HG02973 (cell line): Measurements from ENCODE around the gene XCR1.
"Not testable (repeated sequence)": the region's sequence is repeated elsewhere in the genome, so short reads cannot be mapped to it uniquely, and the experiment has no call there.

ENCODE experiments used
- ATAC-seq: cut with Tn5 transposase; IDR thresholded peaks from one replicate; pipeline ENCODE4 v1.9.1; 2021; ENCODE audit warnings: moderate library complexity; ENCODE audit not compliant: unreplicated experiment

The XCR1 gene, protein sequence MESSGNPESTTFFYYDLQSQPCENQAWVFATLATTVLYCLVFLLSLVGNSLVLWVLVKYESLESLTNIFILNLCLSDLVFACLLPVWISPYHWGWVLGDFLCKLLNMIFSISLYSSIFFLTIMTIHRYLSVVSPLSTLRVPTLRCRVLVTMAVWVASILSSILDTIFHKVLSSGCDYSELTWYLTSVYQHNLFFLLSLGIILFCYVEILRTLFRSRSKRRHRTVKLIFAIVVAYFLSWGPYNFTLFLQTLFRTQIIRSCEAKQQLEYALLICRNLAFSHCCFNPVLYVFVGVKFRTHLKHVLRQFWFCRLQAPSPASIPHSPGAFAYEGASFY

GRCh38 chr3:46027021-46027705, at the start of gene XCR1:
TSS of gene XCR1 (minus strand) at chr3:46027483. CDS start at chr3:46021947, 5,536 bp downstream.
- ATAC-seq = no peak

GRCh38 chr3:46076606-46077005, 49.3 kb upstream of the XCR1 start:
- ATAC-seq = no peak

DNA sequence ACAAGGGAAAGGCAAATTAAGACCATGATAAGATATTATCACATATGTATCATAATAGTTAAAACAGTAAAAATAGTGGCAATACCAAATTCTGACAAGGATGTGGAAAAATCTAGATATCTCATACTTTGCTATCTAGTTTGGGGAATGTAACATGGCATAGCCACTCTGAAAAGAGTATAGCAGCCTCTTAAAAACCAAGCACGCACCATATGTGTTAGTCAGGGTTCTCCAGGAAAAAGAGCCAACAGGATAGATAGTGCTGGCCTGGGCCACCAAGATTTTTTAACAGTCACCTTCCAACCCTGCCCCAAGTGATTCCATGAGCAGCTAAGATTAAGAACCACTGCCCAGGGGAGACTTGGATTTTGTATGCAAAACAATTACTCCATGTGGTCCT, 48.5 kb upstream of the XCR1 start:
- no peak for ATAC-seq

GRCh38 chr3:46071222-46071858, 44.1 kb upstream of the XCR1 start:
- ATAC-seq = no peak

DNA sequence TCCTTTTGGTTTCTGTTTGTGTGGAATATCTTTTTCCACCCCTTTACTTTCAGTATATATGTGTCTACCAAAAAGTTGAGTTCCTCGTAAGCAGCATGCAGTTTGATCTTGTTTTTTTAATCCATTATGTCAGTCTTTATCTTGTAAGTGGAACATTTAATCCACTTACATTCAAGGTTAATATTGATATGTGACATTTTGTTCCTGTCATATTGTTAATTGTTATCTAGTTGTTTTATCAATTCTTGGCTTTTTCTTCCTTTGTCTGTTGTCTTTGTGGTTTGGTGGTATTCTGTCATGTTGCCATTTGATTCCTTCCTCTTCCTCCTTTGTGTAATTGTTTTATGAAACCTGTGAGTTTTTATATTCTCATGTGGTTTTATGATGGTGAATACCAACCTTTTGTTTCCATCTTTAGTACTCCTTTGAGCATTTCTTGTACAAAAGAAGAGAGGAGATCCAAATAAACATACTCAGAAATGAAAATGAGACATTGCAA, 43.4 kb upstream of the XCR1 start:
- no peak for ATAC-seq

- ATAC-seq = no peak
Observed at GRCh38 chr3:46068501-46068900, 41.2 kb upstream of the XCR1 start.

GRCh38 chr3:46067401-46067800, 40.1 kb upstream of the XCR1 start:
- ATAC-seq = no peak

DNA sequence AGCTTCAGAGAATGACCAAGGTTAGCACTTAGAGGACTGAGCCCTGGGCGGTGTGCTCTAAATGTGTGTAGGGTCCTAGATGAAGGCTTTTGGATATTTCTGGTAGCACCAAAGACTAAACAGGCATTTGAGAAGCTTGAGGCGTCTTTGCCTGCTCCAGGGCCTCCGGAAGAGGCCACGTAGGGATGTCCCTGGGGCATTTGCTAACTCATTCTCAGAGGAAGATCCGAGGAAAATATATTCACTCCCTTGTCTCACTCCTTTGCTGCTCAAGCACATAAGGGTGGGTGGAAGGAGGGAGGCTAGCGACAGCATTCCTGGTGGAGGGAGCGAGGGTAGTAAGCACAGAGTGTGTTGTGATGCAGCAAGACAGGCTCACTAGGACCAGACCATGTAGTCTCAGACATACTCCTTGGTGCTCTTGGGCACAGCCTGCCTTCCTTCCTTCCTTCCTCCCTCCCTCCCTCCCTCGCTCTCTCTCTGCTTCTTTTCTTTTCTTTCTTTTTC, 38.5 kb upstream of the XCR1 start:
- no peak for ATAC-seq

DNA sequence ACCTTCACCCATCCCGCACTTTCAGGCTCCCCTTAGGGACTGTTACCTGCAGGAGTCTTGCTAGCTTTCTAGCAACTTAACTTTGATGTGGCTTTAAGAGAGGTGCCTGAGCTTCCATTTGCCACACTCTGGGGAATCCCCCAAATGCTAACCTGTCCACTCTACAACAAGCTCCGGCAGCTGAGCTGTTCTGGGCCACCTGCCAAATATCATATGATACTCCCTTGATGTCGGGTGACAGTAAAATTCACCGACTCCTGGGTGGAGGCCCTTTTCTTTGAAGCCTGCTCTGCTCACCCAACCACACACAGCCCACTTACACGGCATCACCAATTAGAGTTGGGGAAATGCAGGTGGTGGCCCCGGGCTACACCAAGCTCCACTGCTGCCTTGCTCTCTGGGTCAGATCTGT, 38.0 kb upstream of the XCR1 start:
- no peak for ATAC-seq

DNA sequence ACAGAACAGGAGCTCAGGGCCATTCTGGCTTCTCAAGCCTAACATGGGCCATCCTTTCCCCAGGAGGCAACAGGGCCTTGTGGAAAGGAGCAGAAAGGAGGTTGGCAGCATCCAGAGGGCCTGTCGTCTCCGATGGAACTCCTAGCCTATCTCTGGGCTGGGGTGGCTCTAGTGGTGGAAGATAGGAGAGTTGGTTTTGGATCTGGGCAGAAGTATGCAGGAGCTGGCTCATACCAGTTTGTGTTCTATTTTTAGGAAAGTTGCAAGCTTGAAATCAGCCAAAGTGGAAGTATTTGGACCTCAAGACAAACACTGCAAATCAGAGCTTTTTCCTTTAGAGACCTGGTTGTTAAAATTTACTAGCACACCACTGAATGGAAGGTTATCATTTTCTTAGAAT, 35.4 kb upstream of the XCR1 start:
- ATAC-seq = no peak

- no peak for ATAC-seq
Observed at GRCh38 chr3:46061887-46062286, 34.6 kb upstream of the XCR1 start.

DNA sequence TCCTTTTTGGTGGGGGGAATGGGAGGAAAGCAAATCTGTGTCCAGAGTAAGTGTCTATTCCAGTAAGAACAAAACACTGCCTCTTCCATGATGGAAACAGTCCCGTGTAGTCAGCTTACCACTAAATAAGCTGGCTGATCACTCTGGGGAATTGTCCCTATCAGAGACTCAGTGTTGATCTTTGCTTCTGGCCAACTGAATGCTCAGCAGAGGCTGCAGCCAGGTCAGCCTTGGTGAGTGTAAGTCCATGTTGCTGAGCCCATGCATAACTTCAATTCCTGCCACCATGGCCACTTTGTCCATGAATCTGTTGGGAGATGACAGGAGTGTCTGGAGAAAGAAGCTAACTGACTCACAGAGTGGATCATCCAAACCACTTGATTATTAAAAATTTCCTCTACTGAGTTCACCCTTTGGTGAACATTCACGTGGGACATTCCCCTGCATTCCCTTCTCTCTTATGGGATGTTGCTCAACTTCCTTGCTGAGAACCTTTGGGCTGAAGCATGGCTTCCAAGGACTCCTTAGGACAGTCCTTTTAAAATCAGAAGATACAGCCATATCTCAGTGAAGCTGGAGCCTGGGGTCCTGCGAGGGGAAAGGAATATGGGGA, 33.9 kb upstream of the XCR1 start:
- no peak for ATAC-seq

DNA sequence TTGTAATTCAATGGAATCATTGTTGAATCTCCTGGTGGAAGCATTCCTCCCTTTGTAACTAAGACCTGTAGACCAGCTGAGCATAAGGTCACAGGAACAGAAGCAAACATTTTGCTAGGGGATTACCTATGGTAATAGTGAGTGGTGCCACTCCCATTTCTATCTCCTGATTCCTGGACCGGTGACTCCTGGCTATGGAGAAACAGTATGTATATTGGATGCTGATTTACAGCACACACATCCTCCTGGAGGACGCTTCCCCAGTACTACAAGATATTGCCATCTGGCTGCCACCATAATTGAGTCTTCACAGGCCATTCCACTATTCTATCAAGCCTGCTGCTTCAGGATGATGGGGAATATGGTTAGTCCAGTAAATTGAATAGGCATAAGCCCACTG, 33.3 kb upstream of the XCR1 start:
- ATAC-seq = no peak

- ATAC-seq = no peak
Observed at GRCh38 chr3:46059432-46059831, 32.1 kb upstream of the XCR1 start.

DNA sequence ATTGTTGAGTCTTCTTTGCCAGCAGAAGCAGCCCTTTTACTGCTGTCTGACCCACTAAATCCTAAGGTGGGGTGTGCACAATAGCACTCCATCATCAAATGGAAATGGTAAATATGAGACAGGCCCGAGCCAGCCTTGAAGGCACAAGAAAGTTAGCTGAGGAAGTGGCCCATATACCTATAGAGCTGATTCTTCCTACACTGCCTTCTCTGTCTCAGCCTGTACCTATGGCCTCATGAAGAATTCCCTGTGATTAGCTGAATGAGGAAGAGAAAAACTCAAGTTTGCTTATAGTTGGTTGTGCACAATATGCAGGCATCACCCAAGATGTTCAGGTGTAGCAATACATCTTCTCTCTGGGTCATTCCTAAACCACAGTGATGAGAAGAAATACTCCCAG, 31.7 kb upstream of the XCR1 start:
- no peak for ATAC-seq

DNA sequence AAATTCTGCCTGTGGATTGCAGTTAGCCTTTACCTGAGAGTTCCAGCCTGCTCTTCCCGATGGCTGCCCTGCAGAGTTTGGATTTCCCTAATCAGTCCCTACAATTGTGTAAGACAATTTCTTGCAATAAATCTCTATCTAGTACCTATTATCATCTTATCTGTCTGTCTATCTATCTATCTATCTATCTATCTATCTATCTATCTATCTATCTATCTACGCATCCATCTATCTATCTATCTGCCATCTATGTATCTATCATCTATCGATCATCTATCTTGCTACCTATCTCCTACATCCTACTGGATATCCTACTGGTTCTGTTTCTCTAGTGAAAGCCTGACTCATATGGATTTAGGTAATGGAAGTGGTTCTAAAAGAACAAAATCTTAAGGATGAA, 30.4 kb upstream of the XCR1 start:
- ATAC-seq = no peak

DNA sequence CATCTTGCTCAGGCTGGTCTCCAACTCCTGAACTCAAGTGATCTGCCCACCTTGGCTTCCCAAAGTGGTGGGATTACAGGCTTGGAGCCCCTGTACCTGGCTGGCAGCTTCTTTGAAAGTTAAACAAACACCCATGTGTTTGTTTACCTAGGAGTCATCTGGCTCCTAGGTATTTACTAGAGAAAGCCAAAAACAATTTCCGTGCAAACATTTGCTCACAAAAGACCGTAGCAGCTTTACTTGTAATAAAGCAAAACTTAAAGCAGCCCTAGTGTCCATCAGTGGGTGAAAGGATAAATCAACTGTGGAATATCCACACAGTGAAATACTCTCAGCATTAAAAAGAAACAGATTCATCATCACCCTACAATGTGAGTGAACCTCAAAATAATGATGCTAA, 29.4 kb upstream of the XCR1 start:
- no peak for ATAC-seq

DNA sequence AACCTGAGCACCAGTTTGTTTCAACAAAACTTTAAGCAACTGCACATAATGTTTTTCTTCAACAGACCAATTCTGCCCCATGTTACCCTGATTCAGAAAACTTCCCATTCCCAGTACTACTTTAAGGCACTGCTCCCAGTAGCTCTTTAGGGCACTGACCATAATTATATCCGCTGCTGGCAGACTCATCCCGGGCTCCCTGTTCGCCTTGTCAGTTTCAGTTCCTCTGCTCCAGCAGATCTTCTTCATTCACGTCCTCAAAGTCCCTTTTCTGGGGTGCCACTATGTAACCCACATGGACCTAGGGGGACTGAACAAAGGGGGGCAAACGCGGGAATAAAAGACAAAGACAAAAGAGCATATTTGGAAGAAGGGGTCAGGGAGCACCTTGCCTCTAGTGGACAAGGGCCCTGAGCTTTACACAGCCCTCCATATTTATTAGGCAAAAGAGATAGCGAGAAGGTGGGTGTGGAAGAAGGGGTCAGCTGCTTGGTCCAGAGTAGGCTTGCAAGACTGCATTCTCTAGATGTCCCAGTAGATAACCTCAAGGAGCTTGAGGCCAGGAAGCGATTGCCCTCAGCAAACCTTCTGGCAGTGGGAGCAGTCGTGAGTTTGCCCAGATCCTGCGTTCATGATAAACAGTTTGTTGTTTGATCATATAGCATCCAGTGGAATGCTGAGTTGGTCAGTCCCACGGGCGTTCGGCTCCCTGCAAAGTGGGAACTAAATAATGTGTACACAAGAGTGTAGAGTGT, 26.7 kb upstream of the XCR1 start:
- ATAC-seq = not testable (repeated sequence)

GRCh38 chr3:46053265-46053664, 26.0 kb upstream of the XCR1 start:
- ATAC-seq = not testable (repeated sequence)

- ATAC-seq = no peak
Observed at GRCh38 chr3:46052531-46052930, 25.2 kb upstream of the XCR1 start.

DNA sequence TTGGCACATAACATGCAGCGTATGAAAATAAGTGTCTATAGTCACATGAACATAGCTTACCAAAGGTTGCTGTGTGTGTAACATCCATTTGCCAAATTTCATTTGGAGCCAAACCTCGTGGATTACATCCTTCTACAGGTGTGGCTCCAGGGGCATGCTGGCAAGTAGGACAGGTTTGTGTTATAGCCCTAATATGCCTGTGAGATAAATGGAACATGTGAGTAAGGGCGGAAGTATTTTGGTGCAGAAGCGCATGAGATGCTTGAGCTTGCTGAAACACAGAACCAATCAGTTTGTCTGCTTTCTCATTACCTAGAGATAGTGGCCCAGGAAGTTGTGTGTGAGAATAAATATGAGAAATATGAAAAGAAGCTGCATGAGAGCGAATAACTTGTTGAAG, 21.8 kb upstream of the XCR1 start:
- ATAC-seq = no peak
